Panc1 (cell line): ENCODE results near the gene CTXND1.

ENCODE experiments used
- POLR2AphosphoS5 ChIP-seq: IDR thresholded peaks from 2 replicates; pipeline ENCODE4 v1.6.1; 2012; ENCODE audit warnings: mild to moderate bottlenecking, low read depth, low read length, moderate library complexity
- SIN3A ChIP-seq: IDR thresholded peaks from 2 replicates; pipeline ENCODE4 v1.6.1; 2012; ENCODE audit warnings: low read depth, mild to moderate bottlenecking, low read length, moderate library complexity, borderline replicate concordance; ENCODE audit not compliant: insufficient read depth
- TF ChIP-seq, protein P1 (sequence below): fragments of 450-650 bp; IDR thresholded peaks from 2 replicates; pipeline ENCODE4 v1.5.1; 2017; ENCODE audit warnings: mild to moderate bottlenecking
- TF ChIP-seq, protein P2 (sequence below), 2 experiments: IDR thresholded peaks; 2 replicates each; pipeline ENCODE4 v1.6.1; 2011 to 2012; ENCODE audit warnings: low read depth in 2 of 2, control low read depth in 1 of 2, low read length in 1 of 2, mild to moderate bottlenecking in 1 of 2, moderate library complexity in 1 of 2; ENCODE audit not compliant: insufficient read depth in 1 of 2

DNA sequence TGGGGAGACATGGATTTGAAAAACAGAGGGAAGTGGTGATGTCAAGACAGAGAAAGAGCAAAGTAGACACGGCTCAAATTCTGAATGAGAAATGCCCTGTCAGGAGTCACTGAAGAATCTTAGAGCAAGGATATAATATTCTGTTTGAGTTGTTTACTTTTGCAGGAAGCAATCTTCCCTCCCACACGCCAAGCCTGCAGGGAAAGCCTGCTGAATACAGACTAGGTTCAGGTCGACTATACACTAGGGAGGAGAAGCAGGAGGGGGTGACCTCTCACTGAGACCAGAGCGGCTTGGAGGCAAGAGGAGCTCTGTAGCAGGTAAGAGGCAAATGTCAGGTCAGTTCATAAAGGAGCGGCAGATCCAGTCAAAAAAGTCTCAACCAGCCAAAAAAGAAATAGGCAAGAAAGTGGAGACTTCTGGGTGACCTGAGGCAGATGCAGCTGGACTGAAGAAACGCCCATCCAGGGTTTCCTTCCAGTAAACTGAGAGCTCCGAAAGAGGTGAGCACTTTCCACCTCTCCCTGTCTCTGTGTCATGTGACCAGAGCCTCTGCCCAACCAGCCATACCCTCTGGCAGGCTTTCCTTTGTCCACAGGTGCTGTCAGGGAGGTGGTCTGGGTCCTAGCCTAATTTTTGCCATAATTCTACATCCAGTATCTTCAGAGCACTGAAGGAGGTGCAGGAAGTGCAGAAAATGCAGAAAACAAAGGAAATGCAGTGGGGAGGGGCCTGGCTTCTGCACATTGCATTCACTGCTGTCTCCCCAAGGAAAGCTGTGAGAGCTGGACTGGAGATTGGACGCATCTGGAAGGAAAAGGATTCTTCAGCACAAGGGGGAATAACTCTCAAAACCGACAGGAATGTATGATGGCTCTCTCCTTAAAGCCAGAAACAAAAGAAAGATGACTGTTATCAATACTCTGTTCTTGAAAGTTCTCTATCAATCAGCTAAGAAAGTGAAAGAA, 37.8 kb upstream of the CTXND1 start:
- TF ChIP-seq SIN3A (no peak), POLR2AphosphoS5 (no peak)
- TF ChIP-seq, protein P1, sequence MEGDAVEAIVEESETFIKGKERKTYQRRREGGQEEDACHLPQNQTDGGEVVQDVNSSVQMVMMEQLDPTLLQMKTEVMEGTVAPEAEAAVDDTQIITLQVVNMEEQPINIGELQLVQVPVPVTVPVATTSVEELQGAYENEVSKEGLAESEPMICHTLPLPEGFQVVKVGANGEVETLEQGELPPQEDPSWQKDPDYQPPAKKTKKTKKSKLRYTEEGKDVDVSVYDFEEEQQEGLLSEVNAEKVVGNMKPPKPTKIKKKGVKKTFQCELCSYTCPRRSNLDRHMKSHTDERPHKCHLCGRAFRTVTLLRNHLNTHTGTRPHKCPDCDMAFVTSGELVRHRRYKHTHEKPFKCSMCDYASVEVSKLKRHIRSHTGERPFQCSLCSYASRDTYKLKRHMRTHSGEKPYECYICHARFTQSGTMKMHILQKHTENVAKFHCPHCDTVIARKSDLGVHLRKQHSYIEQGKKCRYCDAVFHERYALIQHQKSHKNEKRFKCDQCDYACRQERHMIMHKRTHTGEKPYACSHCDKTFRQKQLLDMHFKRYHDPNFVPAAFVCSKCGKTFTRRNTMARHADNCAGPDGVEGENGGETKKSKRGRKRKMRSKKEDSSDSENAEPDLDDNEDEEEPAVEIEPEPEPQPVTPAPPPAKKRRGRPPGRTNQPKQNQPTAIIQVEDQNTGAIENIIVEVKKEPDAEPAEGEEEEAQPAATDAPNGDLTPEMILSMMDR, result no peak
- TF ChIP-seq, protein P2, sequence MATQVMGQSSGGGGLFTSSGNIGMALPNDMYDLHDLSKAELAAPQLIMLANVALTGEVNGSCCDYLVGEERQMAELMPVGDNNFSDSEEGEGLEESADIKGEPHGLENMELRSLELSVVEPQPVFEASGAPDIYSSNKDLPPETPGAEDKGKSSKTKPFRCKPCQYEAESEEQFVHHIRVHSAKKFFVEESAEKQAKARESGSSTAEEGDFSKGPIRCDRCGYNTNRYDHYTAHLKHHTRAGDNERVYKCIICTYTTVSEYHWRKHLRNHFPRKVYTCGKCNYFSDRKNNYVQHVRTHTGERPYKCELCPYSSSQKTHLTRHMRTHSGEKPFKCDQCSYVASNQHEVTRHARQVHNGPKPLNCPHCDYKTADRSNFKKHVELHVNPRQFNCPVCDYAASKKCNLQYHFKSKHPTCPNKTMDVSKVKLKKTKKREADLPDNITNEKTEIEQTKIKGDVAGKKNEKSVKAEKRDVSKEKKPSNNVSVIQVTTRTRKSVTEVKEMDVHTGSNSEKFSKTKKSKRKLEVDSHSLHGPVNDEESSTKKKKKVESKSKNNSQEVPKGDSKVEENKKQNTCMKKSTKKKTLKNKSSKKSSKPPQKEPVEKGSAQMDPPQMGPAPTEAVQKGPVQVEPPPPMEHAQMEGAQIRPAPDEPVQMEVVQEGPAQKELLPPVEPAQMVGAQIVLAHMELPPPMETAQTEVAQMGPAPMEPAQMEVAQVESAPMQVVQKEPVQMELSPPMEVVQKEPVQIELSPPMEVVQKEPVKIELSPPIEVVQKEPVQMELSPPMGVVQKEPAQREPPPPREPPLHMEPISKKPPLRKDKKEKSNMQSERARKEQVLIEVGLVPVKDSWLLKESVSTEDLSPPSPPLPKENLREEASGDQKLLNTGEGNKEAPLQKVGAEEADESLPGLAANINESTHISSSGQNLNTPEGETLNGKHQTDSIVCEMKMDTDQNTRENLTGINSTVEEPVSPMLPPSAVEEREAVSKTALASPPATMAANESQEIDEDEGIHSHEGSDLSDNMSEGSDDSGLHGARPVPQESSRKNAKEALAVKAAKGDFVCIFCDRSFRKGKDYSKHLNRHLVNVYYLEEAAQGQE (IDR thresholded peaks at IDR 0.05; ENCODE audit: insufficient read depth in 1 of 2, low read depth in 2 of 2, low read length in 1 of 2), result no peak
